Left ventricle myocardium inferior (tissue), 1 donor: ENCODE measurements around the gene C1QTNF5. TPM values are rescaled to one million over a fixed set of nuclear protein-coding genes. Genes with fewer than 3 reads are reported as not detected.

Experiments
- DNase-seq: peaks from one replicate; pipeline ENCODE4 v3.0.0-alpha.2; 2020
- H3K27ac ChIP-seq: fragments of 200-600 bp; replicated peaks from 2 replicates; pipeline ENCODE4 v1.8.0; 2021
- H3K27me3 ChIP-seq: fragments of 200-600 bp; 2 replicates; pipeline ENCODE4 v1.8.0; 2021; ENCODE audit warnings: low read depth
- H3K36me3 ChIP-seq: fragments of 200-600 bp; 2 replicates; pipeline ENCODE4 v1.8.0; 2021
- H3K4me1 ChIP-seq: fragments of 200-600 bp; 2 replicates; pipeline ENCODE4 v1.8.0; 2021
- H3K4me3 ChIP-seq: fragments of 200-600 bp; 2 replicates; pipeline ENCODE4 v1.8.0; 2021; ENCODE audit warnings: mild to moderate bottlenecking, moderate library complexity
- H3K9me3 ChIP-seq: fragments of 200-600 bp; replicated peaks from 2 replicates; pipeline ENCODE4 v1.8.0; 2021
- intact Hi-C: fragments of 100-400 bp; cut with micrococcal nuclease; formaldehyde crosslinking; loops from one replicate; pipeline ENCODE4 v1.11.0; 2022
- total RNA-seq: library from RNA; stranded (reverse); fragmentation: NEBNext Ultra II Directional; extraction: Animal tissue kit (Norgen Biotek cat#: 25700); gene quantifications from one replicate; pipeline ENCODE4 v1.2.1, GENCODE V29; 2021
- TF ChIP-seq, protein P1 (sequence below): fragments of 200-600 bp; IDR thresholded peaks from 2 replicates; pipeline ENCODE4 v1.8.0; 2021; ENCODE audit warnings: antibody characterized with exemption, mild to moderate bottlenecking, borderline replicate concordance
- donor health status: DM: no; HTN: yes; CAD: no; lungs with severe emphysema.

C1QTNF5 gene
- total RNA-seq, 1 donor from 2014 or later: 14.4 TPM

DNA sequence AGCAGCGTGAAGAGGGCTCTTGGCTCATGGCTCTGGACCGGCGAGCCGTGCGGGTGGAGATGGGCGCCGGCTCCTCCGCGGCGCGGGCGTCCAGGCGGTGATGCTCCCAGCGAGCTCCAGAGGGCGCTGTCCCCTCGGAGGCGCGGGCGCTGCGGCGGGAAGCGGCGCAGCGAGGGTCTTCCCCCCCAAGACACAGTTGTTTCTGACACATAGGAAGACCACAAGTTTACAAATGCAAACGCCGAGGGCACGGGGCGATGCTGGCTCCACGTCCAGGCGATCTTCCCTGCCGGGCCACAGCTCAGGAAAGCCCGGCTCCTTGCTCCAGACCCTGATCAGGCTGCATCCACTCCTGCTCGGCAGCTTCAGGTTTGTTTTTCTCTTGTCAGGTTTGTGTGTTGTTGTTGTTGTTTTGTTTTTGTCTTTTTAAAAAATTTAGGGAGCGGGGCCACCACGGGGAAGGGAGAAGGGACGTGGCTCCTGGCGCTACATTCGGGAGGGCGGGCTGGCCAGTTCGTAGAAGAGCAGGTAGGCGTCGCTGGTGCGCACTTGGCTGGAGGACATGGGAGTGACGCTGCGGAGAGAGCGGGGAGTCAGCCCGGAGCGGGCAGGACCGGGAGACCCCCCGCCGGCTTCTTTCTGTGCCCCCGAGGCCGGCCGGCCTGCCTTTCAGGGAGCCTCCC, 15.8 kb upstream of the C1QTNF5 start:
- intact Hi-C loops: loop anchor here (10.0 kb wide), 1 partner anchor 118 kb away; no protein-coding TSS in a partner anchor
- H3K27me3 ChIP-seq: no peaks in the 10 kb centered on the region
- peak; percentile 83 for DNase-seq

DNA sequence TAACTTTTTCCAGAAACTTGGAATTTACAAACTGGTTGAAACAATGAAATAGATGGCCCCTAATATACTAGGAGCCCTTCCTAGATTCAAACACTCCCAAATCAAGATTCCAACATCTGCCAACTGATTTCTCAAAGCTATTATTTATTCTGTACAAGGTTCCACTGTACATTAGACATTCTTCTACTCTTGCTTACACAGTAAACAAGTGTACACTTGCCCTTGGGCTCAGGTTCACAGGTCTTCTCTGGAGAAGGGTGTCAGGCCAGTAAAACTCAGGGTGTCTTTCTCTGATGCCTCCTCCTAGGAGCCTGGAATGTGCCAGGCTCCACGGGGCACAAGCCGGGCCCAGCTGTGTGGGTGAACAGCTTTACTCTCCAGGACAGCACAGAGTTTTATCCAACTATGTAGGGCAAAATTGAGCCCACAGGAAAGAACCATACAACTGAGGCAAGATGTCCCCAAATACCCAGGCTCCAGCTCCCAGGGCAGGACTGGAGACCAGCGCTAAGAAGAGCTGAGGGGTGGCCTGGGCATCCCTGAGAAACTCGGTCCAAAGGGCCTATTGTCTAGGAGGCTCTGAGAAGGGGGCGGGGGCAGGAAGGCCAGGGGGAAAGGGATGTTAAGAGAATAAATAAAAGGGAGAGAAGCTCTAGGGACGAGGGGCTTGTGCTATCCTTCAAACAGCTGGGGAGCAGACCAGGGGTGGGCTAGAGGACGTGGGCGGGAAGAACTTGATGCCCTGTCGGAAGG, 14.6 kb upstream of the C1QTNF5 start:
- H3K4me1 ChIP-seq: peaks cover 76% of the 10 kb centered on the region
- H3K36me3 ChIP-seq: peaks cover 28% of the 10 kb centered on the region
- intact Hi-C loops: loop anchor here (10.0 kb wide), 1 partner anchor 120 kb away; no protein-coding TSS in a partner anchor
- no peak for DNase-seq
- H3K4me3 ChIP-seq: no peak overlapping the region
- peak overlapping the region; percentile 95 for H3K27ac ChIP-seq
- TF ChIP-seq, protein P1, sequence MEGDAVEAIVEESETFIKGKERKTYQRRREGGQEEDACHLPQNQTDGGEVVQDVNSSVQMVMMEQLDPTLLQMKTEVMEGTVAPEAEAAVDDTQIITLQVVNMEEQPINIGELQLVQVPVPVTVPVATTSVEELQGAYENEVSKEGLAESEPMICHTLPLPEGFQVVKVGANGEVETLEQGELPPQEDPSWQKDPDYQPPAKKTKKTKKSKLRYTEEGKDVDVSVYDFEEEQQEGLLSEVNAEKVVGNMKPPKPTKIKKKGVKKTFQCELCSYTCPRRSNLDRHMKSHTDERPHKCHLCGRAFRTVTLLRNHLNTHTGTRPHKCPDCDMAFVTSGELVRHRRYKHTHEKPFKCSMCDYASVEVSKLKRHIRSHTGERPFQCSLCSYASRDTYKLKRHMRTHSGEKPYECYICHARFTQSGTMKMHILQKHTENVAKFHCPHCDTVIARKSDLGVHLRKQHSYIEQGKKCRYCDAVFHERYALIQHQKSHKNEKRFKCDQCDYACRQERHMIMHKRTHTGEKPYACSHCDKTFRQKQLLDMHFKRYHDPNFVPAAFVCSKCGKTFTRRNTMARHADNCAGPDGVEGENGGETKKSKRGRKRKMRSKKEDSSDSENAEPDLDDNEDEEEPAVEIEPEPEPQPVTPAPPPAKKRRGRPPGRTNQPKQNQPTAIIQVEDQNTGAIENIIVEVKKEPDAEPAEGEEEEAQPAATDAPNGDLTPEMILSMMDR: no peak
- H3K27me3 ChIP-seq: no peaks in the 10 kb centered on the region
- H3K9me3 ChIP-seq: no peaks in the 10 kb centered on the region

More for the DNA sequence above, 15.8 kb upstream of the C1QTNF5 start:
- H3K4me3 ChIP-seq: peak overlapping the region; percentile 68
- peak overlapping the region; percentile 95 for H3K27ac ChIP-seq
- H3K9me3 ChIP-seq: no peaks in the 10 kb centered on the region
- TF ChIP-seq, protein P1: peak; percentile 89
- peaks cover 87% of the 10 kb centered on the region for H3K4me1 ChIP-seq
- peaks cover 28% of the 10 kb centered on the region for H3K36me3 ChIP-seq

DNA sequence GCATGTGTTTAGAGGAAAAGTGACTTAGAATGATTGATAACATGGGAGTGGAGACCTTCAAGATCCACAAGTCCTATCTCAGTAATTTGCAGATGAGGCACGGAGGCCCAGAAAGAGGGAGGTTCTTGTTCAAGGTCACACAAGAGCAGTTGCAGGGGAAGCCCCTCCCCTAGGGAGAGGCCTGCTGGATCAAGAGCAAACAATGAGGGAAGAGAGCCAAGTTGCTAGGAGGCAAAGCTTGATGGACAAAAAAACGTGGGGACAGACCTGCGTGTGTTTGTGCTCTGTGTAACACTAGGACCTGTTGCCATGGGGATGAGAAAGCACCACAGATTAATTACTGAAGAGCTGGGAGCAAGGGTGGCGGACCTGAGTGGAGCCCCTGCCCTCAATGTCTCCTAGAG, 12.2 kb upstream of the C1QTNF5 start:
- TF ChIP-seq, protein P1: no peak
- DNase-seq: no peak
- intact Hi-C loops: loop anchor here (10.0 kb wide), 1 partner anchor 122 kb away; no protein-coding TSS in a partner anchor
- peaks cover 52% of the 10 kb centered on the region for H3K4me1 ChIP-seq
- H3K27ac ChIP-seq: peak overlapping the region; percentile 72
- H3K4me3 ChIP-seq: no peak overlapping the region
- H3K27me3 ChIP-seq: no peaks in the 10 kb centered on the region
- no peaks in the 10 kb centered on the region for H3K9me3 ChIP-seq
- peaks cover 6% of the 10 kb centered on the region for H3K36me3 ChIP-seq

DNA sequence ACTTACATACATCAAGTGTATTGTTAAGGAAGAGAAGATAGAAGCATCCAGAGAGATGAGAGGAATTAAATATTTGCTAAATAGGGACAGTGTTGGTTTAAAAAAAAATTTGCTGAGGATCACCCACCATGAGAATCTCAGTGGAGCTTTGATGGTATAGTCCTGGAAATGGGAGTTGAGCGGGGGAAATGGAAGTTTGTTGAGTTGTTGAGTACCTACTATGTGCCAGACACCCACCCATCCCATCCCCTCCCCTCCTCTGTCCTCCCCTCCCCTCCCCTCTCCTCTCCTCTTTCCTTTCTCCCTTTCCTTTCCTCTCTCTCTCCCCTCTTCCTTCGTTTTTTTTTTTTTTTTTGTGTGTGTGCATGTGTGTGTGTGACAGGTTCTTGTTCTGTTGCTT, 10.5 kb upstream of the C1QTNF5 start:
- TF ChIP-seq, protein P1: no peak
- intact Hi-C loops: loop anchor here (10.0 kb wide), 1 partner anchor 124 kb away; no protein-coding TSS in a partner anchor
- Histone ChIP-seq H3K9me3 (no peaks in the 10 kb centered on the region), H3K4me3 (no peak overlapping the region), H3K36me3 (no peaks in the 10 kb centered on the region), H3K27me3 (no peaks in the 10 kb centered on the region), H3K4me1 (peaks cover 40% of the 10 kb centered on the region), H3K27ac (no peak overlapping the region)
- no peak for DNase-seq

DNA sequence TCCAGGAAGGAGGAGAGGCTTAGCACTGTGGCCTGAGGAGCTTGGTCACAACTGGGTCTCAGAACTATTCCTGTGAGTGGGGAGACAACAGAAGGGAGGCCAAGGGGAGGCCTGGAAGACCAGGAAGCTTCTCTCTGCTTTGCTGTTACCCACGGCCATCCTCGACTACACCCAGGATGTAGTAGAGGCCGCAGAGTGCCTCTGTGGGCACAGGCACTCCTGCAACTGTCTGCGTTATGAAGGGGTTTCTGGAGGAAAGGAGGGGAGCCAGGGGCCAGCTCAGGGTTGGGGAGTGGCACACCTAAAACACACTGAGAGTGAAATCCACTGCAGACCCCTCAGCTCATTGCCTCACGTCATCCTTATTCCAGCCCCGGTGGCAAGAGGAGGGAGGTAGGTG, 9.6 kb upstream of the C1QTNF5 start:
- Histone ChIP-seq H3K27me3 (no peaks in the 10 kb centered on the region), H3K4me3 (no peak overlapping the region), H3K9me3 (no peaks in the 10 kb centered on the region), H3K36me3 (no peaks in the 10 kb centered on the region), H3K4me1 (peaks cover 31% of the 10 kb centered on the region), H3K27ac (no peak overlapping the region)
- no peak for DNase-seq
- intact Hi-C loops: loop anchor here (10.0 kb wide), 1 partner anchor 124 kb away; no protein-coding TSS in a partner anchor
- TF ChIP-seq, protein P1: no peak
